Stimulated activated CD8-positive, alpha-beta memory T cell treated with anti-CD3 and anti-CD28 coated beads, Interleukin-15, amount 100 ng/mL, for 48 hours (primary cell): Measurements from ENCODE around the gene TRERF1.
"Not testable (repeated sequence)": the region's sequence is repeated elsewhere in the genome, so short reads cannot be mapped to it uniquely, and the experiment has no call there.

Source experiments
- DNase-seq, 2 donors: peaks; one replicate each; pipeline ENCODE4 v3.0.0-alpha.2; 2020; ENCODE audit warnings: low read depth in 2 of 2

TRERF1 gene, protein sequence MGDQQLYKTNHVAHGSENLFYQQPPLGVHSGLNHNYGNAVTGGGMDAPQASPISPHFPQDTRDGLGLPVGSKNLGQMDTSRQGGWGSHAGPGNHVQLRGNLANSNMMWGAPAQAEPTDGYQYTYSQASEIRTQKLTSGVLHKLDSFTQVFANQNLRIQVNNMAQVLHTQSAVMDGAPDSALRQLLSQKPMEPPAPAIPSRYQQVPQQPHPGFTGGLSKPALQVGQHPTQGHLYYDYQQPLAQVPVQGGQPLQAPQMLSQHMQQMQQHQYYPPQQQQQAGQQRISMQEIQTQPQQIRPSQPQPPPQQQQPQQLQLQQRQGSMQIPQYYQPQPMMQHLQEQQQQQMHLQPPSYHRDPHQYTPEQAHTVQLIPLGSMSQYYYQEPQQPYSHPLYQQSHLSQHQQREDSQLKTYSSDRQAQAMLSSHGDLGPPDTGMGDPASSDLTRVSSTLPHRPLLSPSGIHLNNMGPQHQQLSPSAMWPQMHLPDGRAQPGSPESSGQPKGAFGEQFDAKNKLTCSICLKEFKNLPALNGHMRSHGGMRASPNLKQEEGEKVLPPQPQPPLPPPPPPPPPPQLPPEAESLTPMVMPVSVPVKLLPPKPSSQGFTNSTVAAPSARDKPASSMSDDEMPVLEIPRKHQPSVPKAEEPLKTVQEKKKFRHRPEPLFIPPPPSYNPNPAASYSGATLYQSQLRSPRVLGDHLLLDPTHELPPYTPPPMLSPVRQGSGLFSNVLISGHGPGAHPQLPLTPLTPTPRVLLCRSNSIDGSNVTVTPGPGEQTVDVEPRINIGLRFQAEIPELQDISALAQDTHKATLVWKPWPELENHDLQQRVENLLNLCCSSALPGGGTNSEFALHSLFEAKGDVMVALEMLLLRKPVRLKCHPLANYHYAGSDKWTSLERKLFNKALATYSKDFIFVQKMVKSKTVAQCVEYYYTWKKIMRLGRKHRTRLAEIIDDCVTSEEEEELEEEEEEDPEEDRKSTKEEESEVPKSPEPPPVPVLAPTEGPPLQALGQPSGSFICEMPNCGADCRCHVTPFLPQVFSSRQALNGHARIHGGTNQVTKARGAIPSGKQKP (N-terminal part only)

GRCh38 chr6:42451333-42452170 lies at the start of gene TRERF1:
Gene TRERF1, minus strand, starts transcription at chr6:42451926. Its CDS starts 182,336 bp downstream, at chr6:42269590.
- DNase-seq: no peak

DNA sequence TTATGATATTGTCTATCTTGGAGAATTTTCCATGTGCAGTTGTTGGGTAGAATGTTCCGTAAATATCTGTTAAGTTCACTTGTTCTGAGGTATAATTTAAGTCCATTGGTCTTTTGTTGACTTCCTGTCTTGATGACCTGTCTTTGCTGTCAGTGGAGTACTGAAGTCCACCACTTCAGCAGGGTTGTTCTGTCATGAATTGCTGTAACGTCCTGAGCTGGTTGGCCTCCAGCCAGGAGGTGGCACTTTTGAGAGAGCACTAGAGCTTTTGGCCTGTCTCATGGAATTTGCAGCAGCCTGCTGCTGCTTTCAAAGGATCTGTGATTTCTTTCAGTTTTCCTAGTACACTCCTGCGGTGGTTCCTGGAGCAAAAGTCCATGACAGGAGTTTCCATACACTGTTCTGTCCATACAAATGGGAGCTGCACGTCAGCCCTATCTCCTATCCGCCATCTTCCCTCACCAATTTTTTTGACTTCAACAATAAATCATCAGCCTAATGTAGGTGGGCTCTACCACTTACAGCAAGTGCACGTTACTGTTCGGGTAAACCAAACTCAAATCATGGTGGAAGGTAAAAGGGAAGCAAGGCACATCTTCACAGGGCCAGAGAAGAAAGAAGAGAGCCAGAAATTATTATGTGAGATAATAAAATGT lies 46.9 kb upstream of the TRERF1 start:
- no peak for DNase-seq

DNA sequence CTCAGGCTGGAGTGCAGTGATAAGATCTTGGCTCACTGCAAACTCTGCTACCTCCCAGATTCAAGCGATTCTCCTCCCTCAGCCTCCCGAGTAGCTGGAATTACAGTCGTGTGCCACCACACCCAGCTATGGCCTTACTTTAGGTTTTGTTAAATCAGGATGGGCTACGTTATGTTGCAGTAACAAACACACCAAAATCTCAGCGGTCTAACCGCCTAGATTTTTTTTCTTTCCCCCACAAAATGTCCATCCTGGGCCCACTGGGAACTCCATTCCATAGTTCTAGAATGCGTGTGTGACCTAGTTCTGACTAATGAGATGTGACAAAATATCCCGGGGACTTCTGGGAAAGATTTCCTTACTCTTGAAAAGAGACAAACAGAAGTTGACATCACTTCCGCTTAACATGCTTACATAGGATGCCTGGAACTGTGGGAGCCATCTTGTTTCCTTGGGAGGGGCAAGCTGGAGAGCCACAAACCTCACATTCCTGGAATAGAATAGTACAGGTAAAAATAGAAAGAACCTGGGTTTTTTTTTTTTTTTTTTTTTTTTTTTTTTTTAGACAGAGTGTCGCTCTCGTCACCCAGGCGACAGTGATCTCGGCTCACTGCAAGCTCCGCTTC lies 42.3 kb upstream of the TRERF1 start:
- DNase-seq: no peak

DNA sequence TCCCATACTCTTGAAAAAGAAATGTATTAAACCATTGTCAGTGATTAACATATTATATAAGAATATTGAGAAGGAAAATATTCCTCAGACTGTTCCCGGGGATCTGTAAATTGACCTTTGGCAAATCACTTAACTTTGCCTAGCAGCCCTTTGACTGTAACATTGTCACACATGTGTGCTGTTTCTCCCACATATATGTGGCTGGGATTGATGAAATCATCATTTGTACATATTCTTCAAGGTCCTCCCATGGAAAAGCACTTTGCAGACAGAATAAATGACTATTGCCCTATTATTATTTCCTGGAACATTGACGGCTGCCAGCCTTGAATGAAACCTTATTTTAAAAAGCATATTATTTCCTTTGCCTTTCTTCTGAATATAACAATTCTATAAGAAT lies 36.4 kb upstream of the TRERF1 start:
- no peak for DNase-seq

- no peak for DNase-seq
These were observed 32.5 kb upstream of the TRERF1 start for GRCh38 chr6:42484261-42484660.

GRCh38 chr6:42482174-42482573 lies 30.4 kb upstream of the TRERF1 start:
- no peak for DNase-seq

DNA sequence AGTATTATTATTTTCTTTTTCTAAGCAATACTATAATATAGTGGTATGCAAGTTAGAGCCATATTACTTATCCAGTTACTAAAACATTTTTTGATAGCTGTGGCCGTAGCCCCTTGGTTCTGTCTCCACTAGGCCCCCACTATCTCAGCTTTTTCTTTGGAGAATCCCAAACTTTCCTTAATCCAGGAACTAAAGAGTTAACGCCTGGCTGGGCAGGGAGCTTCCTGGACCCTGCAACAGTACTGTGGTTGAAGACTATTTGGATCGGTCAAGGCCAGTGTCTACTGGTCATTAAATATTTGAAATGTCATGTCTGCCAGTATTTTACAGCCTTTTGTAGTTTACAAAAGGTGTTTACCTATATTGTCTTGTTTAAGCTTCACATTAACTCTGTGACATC lies 20.0 kb upstream of the TRERF1 start:
- DNase-seq: no peak

- DNase-seq: no peak
These were observed 19.4 kb upstream of the TRERF1 start for GRCh38 chr6:42471142-42471541.

DNA sequence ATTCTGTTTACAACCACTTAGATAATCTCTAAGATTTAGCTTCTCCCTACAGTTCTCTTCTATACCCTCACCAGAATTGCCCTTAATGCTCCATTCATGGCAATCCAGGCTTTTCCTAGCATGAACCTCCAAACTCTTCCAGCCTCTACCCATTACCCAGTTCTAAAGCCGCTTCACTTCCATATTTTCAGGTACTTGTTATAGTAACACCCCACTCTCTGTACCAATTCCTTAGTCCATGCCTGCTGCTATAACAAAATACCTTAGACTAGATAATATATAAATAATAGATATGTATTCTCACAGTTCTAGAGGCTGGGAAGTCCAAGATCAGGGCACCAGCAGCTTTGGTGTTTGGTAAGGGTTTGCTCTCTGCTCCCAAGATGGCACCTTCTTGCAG lies 16.5 kb upstream of the TRERF1 start:
- no peak for DNase-seq

DNA sequence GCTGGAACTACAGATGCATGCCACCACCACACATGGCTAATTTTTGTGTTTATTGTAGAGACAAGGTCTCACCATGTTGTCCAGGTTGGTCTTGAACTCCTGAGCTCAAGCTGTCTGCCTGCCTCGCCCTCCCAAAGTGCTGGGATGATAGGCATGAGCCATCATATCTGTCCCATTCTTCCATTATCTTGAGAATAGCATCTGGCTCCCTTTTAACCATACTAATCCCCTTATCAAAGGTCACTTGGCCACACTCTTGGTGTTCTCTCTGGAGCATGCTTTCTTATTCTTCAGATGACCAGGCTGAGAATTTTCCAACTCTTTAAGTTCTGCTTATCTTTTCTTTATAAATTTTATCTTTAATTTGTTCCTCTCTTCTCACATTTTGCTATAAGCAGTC lies 15.9 kb upstream of the TRERF1 start:
- DNase-seq: no peak

GRCh38 chr6:42466470-42466869 lies 14.7 kb upstream of the TRERF1 start:
- DNase-seq: not testable (repeated sequence)

GRCh38 chr6:42462474-42462972 lies 10.8 kb upstream of the TRERF1 start:
- no peak for DNase-seq

- no peak for DNase-seq
These were observed 9.2 kb upstream of the TRERF1 start for GRCh38 chr6:42460883-42461282.

- DNase-seq: no peak
These were observed 8.2 kb upstream of the TRERF1 start for GRCh38 chr6:42459888-42460287.

GRCh38 chr6:42454428-42454791 lies 2.7 kb upstream of the TRERF1 start:
- no peak for DNase-seq

- no peak for DNase-seq
These were observed 2.1 kb upstream of the TRERF1 start for GRCh38 chr6:42453654-42454427.

DNA sequence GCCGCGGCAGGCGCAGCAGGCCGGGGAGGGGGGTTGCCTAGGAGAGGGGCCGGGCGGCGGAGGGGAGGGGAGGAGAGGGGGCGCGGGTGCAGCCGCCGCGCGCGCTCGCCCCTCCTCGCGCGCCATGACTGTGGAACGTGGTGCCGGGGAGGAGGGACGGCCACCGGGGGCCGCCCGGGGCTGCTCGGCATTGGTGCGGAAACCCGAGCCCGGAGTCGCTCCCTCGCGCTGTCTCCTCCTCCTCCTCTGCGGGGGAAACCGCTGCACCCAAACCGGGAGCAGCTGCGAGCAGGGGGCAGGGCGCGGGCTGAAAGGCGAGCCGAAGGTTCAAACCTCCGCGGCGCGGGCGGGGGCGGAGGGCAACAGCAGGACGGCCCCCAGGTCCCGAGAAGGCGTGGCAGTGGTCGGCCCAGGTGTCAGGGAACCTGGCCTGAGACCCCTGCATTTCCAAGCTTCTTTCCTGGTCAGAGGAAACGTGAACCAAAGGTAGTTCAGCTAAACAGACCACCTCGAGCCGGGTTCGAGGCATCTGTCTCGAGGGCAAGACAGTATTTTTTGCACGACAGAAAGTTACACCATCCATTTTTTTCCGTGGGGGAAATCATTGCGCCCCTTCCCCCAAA lies 1.4 kb upstream of the TRERF1 start:
- DNase-seq: peak; percentile 58 to 68

DNA sequence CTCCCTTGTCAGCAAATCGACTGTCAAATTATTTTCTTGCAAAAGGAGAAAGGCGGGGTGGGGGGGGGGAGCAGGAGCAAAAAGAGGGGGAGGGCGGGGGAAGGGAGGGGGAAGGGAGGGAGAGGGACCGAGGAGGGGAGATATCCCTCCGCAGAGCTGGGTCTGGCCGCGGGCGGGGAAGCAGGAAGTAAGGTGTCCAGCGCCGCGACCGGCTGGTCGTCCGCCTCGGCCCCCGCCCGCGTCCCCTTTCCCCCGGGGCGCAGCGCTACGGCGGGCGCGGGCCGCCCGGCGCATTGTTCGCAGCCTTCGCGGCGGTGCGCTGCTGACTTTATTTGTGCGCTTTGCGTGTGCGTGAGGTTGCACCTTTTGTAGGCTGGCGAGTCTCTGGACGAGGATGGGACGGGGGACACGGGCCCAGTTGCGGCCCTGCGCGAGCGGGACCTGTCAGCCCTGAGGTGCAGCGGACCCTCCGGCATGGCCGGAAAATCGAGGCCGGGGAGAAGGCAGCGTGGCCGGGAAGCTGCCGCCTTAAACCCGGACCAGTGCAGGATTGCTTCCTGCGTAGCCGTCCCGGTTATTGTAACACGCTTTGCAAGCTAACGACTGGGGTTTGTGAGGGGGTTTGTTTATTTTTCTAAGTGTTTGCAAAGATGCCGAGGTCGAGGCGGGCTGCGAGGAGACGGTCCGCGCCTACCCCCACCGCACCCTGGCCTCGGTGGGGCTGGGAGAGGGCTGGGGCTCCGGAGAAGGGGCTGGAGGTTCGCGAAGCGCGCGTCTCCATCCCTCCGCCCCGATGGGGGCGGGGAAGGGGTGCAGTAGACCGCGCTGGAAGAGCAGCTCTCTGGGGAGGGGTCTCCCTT lies 675 bp upstream of the TRERF1 start:
- DNase-seq: peak; percentile 29
